H1 (cell line): ENCODE data around the gene HCST. TPM values are rescaled to one million over a fixed set of nuclear protein-coding genes. Genes with fewer than 3 reads are reported as not detected.
A peak's percentile ranks its signal among the peaks of the same experiment; 100 is the strongest.

Experiments used
- CTCF ChIA-PET: fragments of 300-600 bp; sonication (Branson Sonifier 250); formaldehyde crosslinking; loops from one replicate; lab custom pipeline; 2021; ENCODE audit not compliant: partially characterized antibody; lab: Charles Lee
- POLR2A ChIA-PET: fragments of 300-600 bp; sonication (Branson Sonifier 250); formaldehyde crosslinking; loops from one replicate; lab custom pipeline; 2021; ENCODE audit warnings: inconsistent platforms; ENCODE audit not compliant: partially characterized antibody; lab: Charles Lee
- DNase-seq, 2 experiments: peaks; one replicate each; pipeline versions ENCODE4 v3.0.0 to v3.0.0-alpha.2; 2010 to 2022; ENCODE audit warnings: low spot score in 2 of 2, low read depth in 1 of 2, mixed read lengths in 1 of 2
- FAIRE-seq: peaks from 2 replicates; lab custom pipeline; 2011; peaks lifted over from hg19 to GRCh38; lab: Jason Lieb, UNC
- H2AFZ ChIP-seq: 2 replicates; pipeline ENCODE4 v1.8.1; 2012; ENCODE audit warnings: low read length, inconsistent platforms
- H2AK5ac ChIP-seq: 2 replicates; pipeline ENCODE4 v1.6.1; 2013; ENCODE audit warnings: low read depth, low read length
- H2BK120ac ChIP-seq: replicated peaks from 2 replicates; pipeline ENCODE3; 2013; ENCODE audit warnings: low read depth, low read length, inconsistent platforms
- H2BK12ac ChIP-seq: 2 replicates; pipeline ENCODE4 v1.6.1; 2013; ENCODE audit warnings: low read depth, low read length
- H2BK15ac ChIP-seq: 2 replicates; pipeline ENCODE4 v1.6.1; 2013; ENCODE audit warnings: low read length
- H2BK20ac ChIP-seq: 2 replicates; pipeline ENCODE4 v1.6.1; 2013; ENCODE audit warnings: low read length
- H2BK5ac ChIP-seq: 2 replicates; pipeline ENCODE4 v1.6.1; 2013; ENCODE audit warnings: low read depth, low read length
- H3K14ac ChIP-seq: 2 replicates; pipeline ENCODE4 v1.6.1; 2013; ENCODE audit warnings: inconsistent platforms; ENCODE audit not compliant: insufficient read length
- H3K18ac ChIP-seq: 2 replicates; pipeline ENCODE4 v1.6.1; 2013; ENCODE audit warnings: low read length; ENCODE audit errors: extremely low read depth
- H3K23ac ChIP-seq: 2 replicates; pipeline ENCODE4 v1.6.1; 2013; ENCODE audit warnings: inconsistent platforms; ENCODE audit not compliant: insufficient read length
- H3K23me2 ChIP-seq: 2 replicates; pipeline ENCODE4 v1.6.1; 2013; ENCODE audit warnings: low read depth, low read length
- H3K27ac ChIP-seq: 2 replicates; pipeline ENCODE4 v1.6.1; 2011; ENCODE audit warnings: low read depth, low read length, inconsistent platforms
- H3K27me3 ChIP-seq, 4 experiments: replicated peaks in 1 of 4; 1 replicate in 1 of 4; 2 replicates in 3 of 4; pipeline versions ENCODE4 v1.6.1 to v1.8.1; 2011 to 2013; ENCODE audit warnings: low read length in 3 of 4, mild to moderate bottlenecking in 3 of 4, inconsistent platforms in 2 of 4, mixed read lengths in 2 of 4, moderate library complexity in 1 of 4; ENCODE audit not compliant: control insufficient read depth in 3 of 4, insufficient read depth in 3 of 4; ENCODE audit errors: extremely low read depth in 1 of 4
- H3K36me3 ChIP-seq, 4 experiments: 2 replicates each; pipeline versions ENCODE4 v1.6.1 to v1.8.1; 2011 to 2013; ENCODE audit warnings: mild to moderate bottlenecking in 4 of 4, low read length in 3 of 4, moderate library complexity in 2 of 4, control low read depth in 1 of 4, inconsistent platforms in 1 of 4; ENCODE audit not compliant: insufficient read depth in 4 of 4, control insufficient read depth in 2 of 4
- H3K4ac ChIP-seq: replicated peaks from 2 replicates; pipeline ENCODE3; 2013; ENCODE audit warnings: low read length, low read depth, mixed read lengths, inconsistent platforms; ENCODE audit not compliant: insufficient read length
- H3K4me1 ChIP-seq, 4 experiments: replicated peaks in 1 of 4; 1 replicate in 1 of 4; 2 replicates in 3 of 4; pipeline versions ENCODE4 v1.6.1 to v1.8.1; 2011 to 2013; ENCODE audit warnings: low read length in 3 of 4, inconsistent platforms in 2 of 4, mixed read lengths in 1 of 4; ENCODE audit not compliant: insufficient read depth in 4 of 4, control insufficient read depth in 3 of 4
- H3K4me2 ChIP-seq, 2 experiments: 2 replicates each; pipeline versions ENCODE4 v1.6.1 to v1.8.1; 2011 to 2013; ENCODE audit warnings: low read depth in 2 of 2, low read length in 2 of 2, control low read depth in 1 of 2, inconsistent platforms in 1 of 2, mild to moderate bottlenecking in 1 of 2; ENCODE audit not compliant: insufficient read depth in 1 of 2
- H3K4me3 ChIP-seq, 4 experiments: fragments of 200-600, 300-600 bp in 1 of 4; sonication (generic), shearing (Covaris generic), sonication (Bioruptor Twin) in 1 of 4; 2 replicates each; pipeline versions ENCODE4 v1.5.1 to v1.8.1; 2011 to 2016; ENCODE audit warnings: low read length in 4 of 4, low read depth in 3 of 4, control low read depth in 2 of 4, inconsistent platforms in 2 of 4, mild to moderate bottlenecking in 2 of 4, mixed read lengths in 1 of 4, moderate library complexity in 1 of 4; ENCODE audit not compliant: insufficient read depth in 2 of 4; ENCODE audit errors: extremely low read depth in 1 of 4
- H3K56ac ChIP-seq: replicated peaks from 2 replicates; pipeline ENCODE3; 2013; ENCODE audit warnings: low read depth, mild to moderate bottlenecking, mixed read lengths, low read length, inconsistent platforms; ENCODE audit not compliant: insufficient read length
- H3K79me1 ChIP-seq: 2 replicates; pipeline ENCODE4 v1.6.1; 2013; ENCODE audit warnings: low read depth, low read length, control low read depth
- H3K79me2 ChIP-seq, 2 experiments: 2 replicates each; pipeline versions ENCODE4 v1.6.1 to v1.8.1; 2012 to 2013; ENCODE audit warnings: low read length in 2 of 2, mild to moderate bottlenecking in 2 of 2, inconsistent platforms in 1 of 2; ENCODE audit not compliant: insufficient read depth in 2 of 2, control insufficient read depth in 1 of 2
- H3K9ac ChIP-seq, 4 experiments: replicated peaks in 1 of 4; 1 replicate in 1 of 4; 2 replicates in 3 of 4; pipeline versions ENCODE4 v1.6.1 to v1.8.1; 2011 to 2013; ENCODE audit warnings: low read depth in 3 of 4, low read length in 3 of 4, control low read depth in 2 of 4, mild to moderate bottlenecking in 2 of 4, moderate library complexity in 2 of 4, inconsistent platforms in 1 of 4; ENCODE audit errors: extremely low read depth in 1 of 4
- H3K9me3 ChIP-seq, 2 experiments: 2 replicates each; pipeline versions ENCODE4 v1.6.1 to v1.8.1; 2012 to 2013; ENCODE audit warnings: mild to moderate bottlenecking in 2 of 2, moderate library complexity in 2 of 2, control low read depth in 1 of 2, inconsistent platforms in 1 of 2, low read depth in 1 of 2, low read length in 1 of 2, mixed read lengths in 1 of 2; ENCODE audit not compliant: insufficient read depth in 2 of 2
- H4K20me1 ChIP-seq, 2 experiments: replicated peaks in 1 of 2; 2 replicates each; pipeline versions ENCODE3 to v1.8.1; 2011 to 2013; ENCODE audit warnings: inconsistent platforms in 2 of 2, low read length in 2 of 2, mild to moderate bottlenecking in 1 of 2; ENCODE audit not compliant: insufficient read depth in 2 of 2, control insufficient read depth in 1 of 2
- H4K5ac ChIP-seq: 2 replicates; pipeline ENCODE4 v1.6.1; 2013; ENCODE audit warnings: low read length, low read depth, mixed read lengths, inconsistent platforms; ENCODE audit not compliant: insufficient read length
- H4K8ac ChIP-seq: 2 replicates; pipeline ENCODE4 v1.8.0; 2013; ENCODE audit warnings: mild to moderate bottlenecking, moderate library complexity, low read length, inconsistent platforms; ENCODE audit not compliant: insufficient read depth; ENCODE audit errors: extremely low read depth
- H4K91ac ChIP-seq: replicated peaks from 2 replicates; pipeline ENCODE3; 2013; ENCODE audit warnings: low read length, mixed read lengths, inconsistent platforms; ENCODE audit not compliant: insufficient read length
- CBX5 ChIP-seq: fragments of 300-800, 300-1000 bp; sonication (generic); IDR thresholded peaks from 2 replicates; pipeline ENCODE4 v1.7.1; 2016; ENCODE audit warnings: antibody characterized with exemption, low read length, low read depth
- CBX8 ChIP-seq: fragments of 300-800, 300-1000 bp; sonication (generic); IDR thresholded peaks from 2 replicates; pipeline ENCODE4 v1.7.1; 2016; ENCODE audit warnings: low read depth, low read length, borderline replicate concordance
- CHD2 ChIP-seq: IDR thresholded peaks from 2 replicates; pipeline ENCODE4 v1.6.1; 2012; ENCODE audit warnings: low read length, improper control_type of control experiment
- EGR1 ChIP-seq: IDR thresholded peaks from 2 replicates; pipeline ENCODE4 v1.6.1; 2011; ENCODE audit warnings: low read depth, low read length, borderline replicate concordance
- GABPA ChIP-seq: IDR thresholded peaks from 2 replicates; pipeline ENCODE4 v1.6.1; 2011; ENCODE audit warnings: mild to moderate bottlenecking, low read length, moderate library complexity, borderline replicate concordance; ENCODE audit not compliant: insufficient read depth
- GTF2F1 ChIP-seq: IDR thresholded peaks from 2 replicates; pipeline ENCODE4 v1.6.1; 2012; ENCODE audit warnings: low read depth, low read length, improper control_type of control experiment, borderline replicate concordance
- NANOG ChIP-seq: IDR thresholded peaks from 2 replicates; pipeline ENCODE4 v1.6.1; 2011; ENCODE audit warnings: low read length, low read depth, mild to moderate bottlenecking, inconsistent platforms; ENCODE audit not compliant: insufficient read depth, poor library complexity, severe bottlenecking
- PHF8 ChIP-seq: fragments of 200-600 bp; sonication (generic); conservative IDR thresholded peaks from 2 replicates; pipeline ENCODE4 v1.7.1; 2012; ENCODE audit warnings: low read depth, mild to moderate bottlenecking, inconsistent platforms, low read length, moderate library complexity
- RXRA ChIP-seq: IDR thresholded peaks from 2 replicates; pipeline ENCODE4 v1.6.1; 2011; ENCODE audit warnings: low read depth, mild to moderate bottlenecking, low read length, moderate library complexity; ENCODE audit not compliant: insufficient read depth
- SP2 ChIP-seq: IDR thresholded peaks from 2 replicates; pipeline ENCODE4 v1.6.1; 2012; ENCODE audit warnings: mild to moderate bottlenecking, low read length, inconsistent platforms
- TCF12 ChIP-seq: IDR thresholded peaks from 2 replicates; pipeline ENCODE4 v1.6.1; 2011; ENCODE audit warnings: low read depth, mild to moderate bottlenecking, low read length
- ZNF274 ChIP-seq: IDR thresholded peaks from 2 replicates; pipeline ENCODE4 v1.7.0; 2012; ENCODE audit warnings: low read length, borderline replicate concordance; ENCODE audit errors: extremely low read depth
- WGBS, 2 experiments: shearing (Covaris generic) in 1 of 2; methylation state at CpG; one replicate each; pipeline versions ENCODE4 v1.1.6 to v1.1.7; 2013 to 2015; ENCODE audit warnings: low lambda C conversion rate in 2 of 2, mixed read lengths in 2 of 2, inconsistent platforms in 1 of 2, low coverage in 1 of 2, missing lambda C conversion rate in 1 of 2; ENCODE audit not compliant: insufficient replicate concordance in 2 of 2, insufficient coverage in 1 of 2, insufficient read length in 1 of 2; ENCODE audit errors: extremely low coverage in 1 of 2, missing lambda C conversion rate in 1 of 2; 5-methylcytosine and 5-hydroxymethylcytosine counted together
- polyA plus RNA-seq, 7 experiments: library from polyadenylated mRNA; depleted of rRNA in 3 of 7; stranded (reverse) in 5 of 7; unstranded in 2 of 7; fragments of >200 nt in 5 of 7; fragments of 200-250 nt in 2 of 7; gene quantifications; 1 replicate in 5 of 7; 2 replicates in 1 of 7; 4 replicates in 1 of 7; pipeline versions ENCODE4 v1.2.1 to v1.2.3, GENCODE V29; 2011 to 2013; ENCODE audit warnings: missing spikeins in 2 of 7, mixed read lengths in 2 of 7
- total RNA-seq: library from RNA; stranded (reverse); fragmentation: NEBNext Ultra II Directional; extraction: Animal tissue kit (Norgen Biotek cat#: 25700); gene quantifications from 2 replicates; pipeline ENCODE4 v1.2.1, GENCODE V29; 2021

The HCST gene
- total and polyA plus RNA-seq, 2 of the 8 experiments (the other 6 are each of a cell fraction or from before 2014, with no cell fraction given): 2.8 TPM; not detected in 1

GRCh38 chr19:35908010-35908441, 5.7 kb downstream of the HCST start, which contains the start of gene TYROBP:
TSS of gene TYROBP (minus strand) at chr19:35908295. CDS start at chr19:35908228, 67 bp downstream.
- Histone ChIP-seq H4K8ac (no peak within 1 kb of the TSS; the same call in none of the 2 replicates), H3K79me2 (no peaks in the 10 kb centered on the region), H3K4ac (no peak within 1 kb of the TSS), H3K4me2 (peak within 1 kb of the TSS in 1 of 2 experiments; percentile 4; a peak in 1 of 4 replicates), H2BK12ac (peak within 1 kb of the TSS; percentile 95; the same call in 1 of the 2 replicates), H2BK5ac (peak within 1 kb of the TSS; percentile 27), H3K4me1 (peaks cover 0 to 17% (median 9%) of the 10 kb centered on the region in 4 experiments; a peak in 4 of 7 replicates), H2AFZ (0 out of 2 replicates have a peak within 1 kb of the TSS, but pooled peaks have one; percentile 73), H3K14ac (no peak within 1 kb of the TSS), H2BK120ac (no peak within 1 kb of the TSS), H2AK5ac (0 out of 2 replicates have a peak within 1 kb of the TSS, but pooled peaks have one; percentile 24), H3K9ac (no peak within 1 kb of the TSS), H4K91ac (no peak within 1 kb of the TSS)
- CTCF ChIA-PET: interaction anchor here (1.1 to 1.3 kb wide), 2 partner anchors 20 to 24 kb away, joined by 3 to 4 read pairs; no protein-coding TSS in a partner anchor
- no peak for TF ChIP-seq CHD2
- no peak for TF ChIP-seq GABPA
- TF ChIP-seq TCF12: no peak
- TF ChIP-seq ZNF274: no peak
- TF ChIP-seq CBX8: no peak
- no peak for TF ChIP-seq EGR1
- no peak for TF ChIP-seq GTF2F1
- TF ChIP-seq NANOG: no peak
- no peak for TF ChIP-seq CBX5
- no peak for TF ChIP-seq SP2
- TF ChIP-seq PHF8: no peak
- no peak for TF ChIP-seq RXRA
- TF ChIP-seq, all 59 proteins: peak for 0
- H3K79me1 ChIP-seq: no peaks in the 10 kb centered on the region
- H3K23ac ChIP-seq: no peak within 1 kb of the TSS
- no peak within 1 kb of the TSS for H4K5ac ChIP-seq
- no peak within 1 kb of the TSS for H2BK20ac ChIP-seq
- DNase-seq (no peak), FAIRE-seq (no peak)
- H2BK15ac ChIP-seq: 0 out of 2 replicates have a peak within 1 kb of the TSS, but pooled peaks have one; percentile 13
- no peaks in the 10 kb centered on the region for H3K36me3 ChIP-seq
- 86% methylated on average over 9 of the region's 9 CpGs; no CpG with 5 or more reads in 1 of the 2 experiments for WGBS, 2 experiments
- H4K20me1 ChIP-seq: no peaks in the 10 kb centered on the region
- POLR2A ChIA-PET: no interaction called here
- H3K18ac ChIP-seq: no peak within 1 kb of the TSS; the same call in 1 of the 2 replicates
- H3K56ac ChIP-seq: no peak within 1 kb of the TSS
- no peak within 1 kb of the TSS for H3K4me3 ChIP-seq
- H3K9me3 ChIP-seq: no peaks in the 10 kb centered on the region
- peaks cover 4% of the 10 kb centered on the region; the same call in 1 of the 2 replicates for H3K23me2 ChIP-seq
- no peaks in the 10 kb centered on the region for H3K27me3 ChIP-seq
- H3K27ac ChIP-seq: no peak within 1 kb of the TSS
